Activated CD8-positive, alpha-beta memory T cell treated with anti-CD3 and anti-CD28 coated beads for 1 hour (primary cell): ENCODE data around the gene XPO6.
"Not testable (repeated sequence)": the region's sequence is repeated elsewhere in the genome, so short reads cannot be mapped to it uniquely, and the experiment has no call there.

Source experiments
- DNase-seq, 2 donors: peaks; one replicate each; pipeline ENCODE4 v3.0.0-alpha.2; 2020; ENCODE audit warnings: low read depth in 1 of 2; ENCODE audit errors: extremely low read depth in 1 of 2

XPO6 gene

GRCh38 chr16:28117168-28117565, 94.6 kb downstream of the XPO6 start:
- no peak for DNase-seq

- not testable (repeated sequence) for DNase-seq
Observed at GRCh38 chr16:28115866-28116265, 95.9 kb downstream of the XPO6 start.

GRCh38 chr16:28112908-28113307, 98.9 kb downstream of the XPO6 start:
- DNase-seq, result no peak

GRCh38 chr16:28110977-28111376, 100.8 kb downstream of the XPO6 start:
- no peak for DNase-seq

- no peak for DNase-seq
Observed at GRCh38 chr16:28110479-28110878, 101.3 kb downstream of the XPO6 start.

GRCh38 chr16:28110074-28110473, 101.7 kb downstream of the XPO6 start:
- no peak for DNase-seq

- DNase-seq, result no peak
Observed at GRCh38 chr16:28108590-28109247, 103.0 kb downstream of the XPO6 start.

GRCh38 chr16:28107232-28107631, 104.5 kb downstream of the XPO6 start:
- DNase-seq, result no peak

GRCh38 chr16:28106467-28107215, 105.1 kb downstream of the XPO6 start:
- no peak for DNase-seq

- no peak for DNase-seq
Observed at GRCh38 chr16:28105954-28106353, 105.8 kb downstream of the XPO6 start.

GRCh38 chr16:28105297-28105696, 106.5 kb downstream of the XPO6 start:
- DNase-seq, result no peak

- no peak for DNase-seq
Observed at GRCh38 chr16:28104404-28104803, 107.4 kb downstream of the XPO6 start.

- no peak for DNase-seq
Observed at GRCh38 chr16:28103516-28104170, 108.1 kb downstream of the XPO6 start.

GRCh38 chr16:28101533-28101890, 110.3 kb downstream of the XPO6 start:
- DNase-seq, result no peak

- DNase-seq, result no peak
Observed at GRCh38 chr16:28100810-28101532, 110.8 kb downstream of the XPO6 start.

GRCh38 chr16:28098959-28099945, 112.5 kb downstream of the XPO6 start:
- no peak for DNase-seq

- no peak for DNase-seq
Observed at GRCh38 chr16:28098171-28098958, 113.4 kb downstream of the XPO6 start.

- DNase-seq, result no peak
Observed at GRCh38 chr16:28096983-28097899, 114.5 kb downstream of the XPO6 start.

- DNase-seq, result no peak
Observed at GRCh38 chr16:28093385-28093725, 118.4 kb downstream of the XPO6 start.
